ENCODE data around the gene SDC3.

SDC3 gene

GRCh38 chr1:30822006-30822405, 86.6 kb downstream of the SDC3 start:
- H3K27ac ChIP-seq (ENCODE audit: low read depth, low read length), result peak overlapping the region; percentile 97
- no peak overlapping the region for H3K4me3 ChIP-seq (ENCODE audit: low read length)
- H3K9ac ChIP-seq (ENCODE audit: low read length), result no peak overlapping the region
- no peaks in the 10 kb centered on the region for H3K36me3 ChIP-seq (ENCODE audit: control insufficient read depth, insufficient read depth, low read length)
- peaks cover 61% of the 10 kb centered on the region for H3K4me1 ChIP-seq (ENCODE audit: control insufficient read depth, insufficient read depth, low read length)
- H3K27me3 ChIP-seq (ENCODE audit: control insufficient read depth, insufficient read depth, low read length), result no peaks in the 10 kb centered on the region

- Histone ChIP-seq H3K36me3 (ENCODE audit: control insufficient read depth, insufficient read depth, low read length) (no peaks in the 10 kb centered on the region), H3K9ac (ENCODE audit: low read length) (no peak overlapping the region), H3K4me3 (ENCODE audit: low read length) (no peak overlapping the region), H3K4me1 (ENCODE audit: control insufficient read depth, insufficient read depth, low read length) (peaks cover 71% of the 10 kb centered on the region), H3K27ac (ENCODE audit: low read depth, low read length) (peak overlapping the region; percentile 97), H3K27me3 (ENCODE audit: control insufficient read depth, insufficient read depth, low read length) (no peaks in the 10 kb centered on the region)
Observed at GRCh38 chr1:30820299-30820698, 88.3 kb downstream of the SDC3 start.
